Lung (tissue), 12 donors: ENCODE data around the gene DLX5. TPM values are rescaled to one million over a fixed set of nuclear protein-coding genes. Genes with fewer than 3 reads are reported as not detected.

ENCODE experiments used
- ATAC-seq: fragments of 200-7000 bp; cut with Tn5 transposase; one replicate; pipeline ENCODE4 v1.9.1; 2020; ENCODE audit warnings: moderate number of reproducible peaks; ENCODE audit not compliant: insufficient read depth, low FRiP score
- DNase-seq, 3 donors: peaks; one replicate each; pipeline ENCODE4 v3.0.0-alpha.2; 2013 to 2017
- H3K27ac ChIP-seq, 2 donors: one replicate each; pipeline ENCODE4 v1.5.1; 2013; ENCODE audit warnings: mild to moderate bottlenecking in 2 of 2, moderate library complexity in 2 of 2, control low read depth in 1 of 2, inconsistent platforms in 1 of 2, low read depth in 1 of 2, low read length in 1 of 2
- H3K27me3 ChIP-seq, 3 donors: one replicate each; pipeline ENCODE4 v1.5.1; 2013; ENCODE audit warnings: low read length in 2 of 3; ENCODE audit not compliant: control insufficient read depth in 3 of 3, insufficient read depth in 3 of 3
- H3K36me3 ChIP-seq, 4 donors: one replicate each; pipeline ENCODE4 v1.5.1; 2013; ENCODE audit warnings: low read length in 4 of 4, mild to moderate bottlenecking in 1 of 4, moderate library complexity in 1 of 4; ENCODE audit not compliant: control insufficient read depth in 4 of 4, insufficient read depth in 4 of 4
- H3K4me1 ChIP-seq, 5 donors: one replicate each; pipeline ENCODE4 v1.5.1; 2013; ENCODE audit warnings: low read length in 5 of 5, mild to moderate bottlenecking in 2 of 5, moderate library complexity in 1 of 5; ENCODE audit not compliant: control insufficient read depth in 5 of 5, insufficient read depth in 5 of 5
- H3K4me3 ChIP-seq: one replicate; pipeline ENCODE4 v1.5.1; 2013; ENCODE audit warnings: mild to moderate bottlenecking, control low read depth, moderate library complexity
- H3K9ac ChIP-seq, 2 donors: one replicate each; pipeline ENCODE4 v1.5.1; 2013; ENCODE audit warnings: low read length in 2 of 2, control low read depth in 1 of 2; ENCODE audit not compliant: insufficient read depth in 1 of 2
- H3K9me3 ChIP-seq, 4 donors: one replicate each; pipeline ENCODE4 v1.5.1; 2013; ENCODE audit warnings: low read length in 3 of 4, mild to moderate bottlenecking in 1 of 4, moderate library complexity in 1 of 4; ENCODE audit not compliant: control insufficient read depth in 4 of 4, insufficient read depth in 3 of 4
- WGBS, 2 donors: extraction: QIAGEN DNeasy Blood & Tissue Kit; methylation state at CpG; one replicate each; pipeline ENCODE4 v1.1.7; 2013; 5-methylcytosine and 5-hydroxymethylcytosine counted together
- polyA plus RNA-seq, 2 donors: library from polyadenylated mRNA; stranded (reverse); fragments of 200-250 nt; gene quantifications; one replicate each; pipeline ENCODE4 v1.2.1, GENCODE V29; 2013
- total RNA-seq, 2 donors: library from RNA; depleted of rRNA in 1 of 2; stranded (reverse); fragments of >200 nt in 1 of 2; gene quantifications; one replicate each; pipeline ENCODE4 v1.2.1, GENCODE V29; 2014 to 2021
- TF ChIP-seq, protein P1 (sequence below): IDR thresholded peaks from 2 replicates; pipeline ENCODE4 v1.5.1; 2012; ENCODE audit warnings: mild to moderate bottlenecking; ENCODE audit errors: control extremely low read depth, extremely low read depth
- donor health status: control.
- donor health status: control.
- donor health status: Bipolar disorder and iron deficiency.
- donor health status: healthy.
- donor health status: DM: yes; HTN: yes; CAD: no.

The DLX5 gene
- total and polyA plus RNA-seq, 4 donors, result 0.18 to 1.1 (median 0.22) TPM; not detected in 1

GRCh38 chr7:96996111-96996957 lies 28.3 kb downstream of the DLX5 start:
- Histone ChIP-seq H3K9ac (no peak overlapping the region), H3K36me3 (no peaks in the 10 kb centered on the region), H3K4me1 (peaks cover 0 to 4% (median 0%) of the 10 kb centered on the region in 5 donors), H3K27ac (no peak overlapping the region), H3K9me3 (peaks cover 0 to 23% (median 0%) of the 10 kb centered on the region in 4 donors), H3K4me3 (no peak overlapping the region), H3K27me3 (peaks cover 32 to 100% (median 93%) of the 10 kb centered on the region in 3 donors)
- 4% methylated on average over 32 of the region's 32 CpGs for WGBS, 2 donors
- TF ChIP-seq, protein P1, sequence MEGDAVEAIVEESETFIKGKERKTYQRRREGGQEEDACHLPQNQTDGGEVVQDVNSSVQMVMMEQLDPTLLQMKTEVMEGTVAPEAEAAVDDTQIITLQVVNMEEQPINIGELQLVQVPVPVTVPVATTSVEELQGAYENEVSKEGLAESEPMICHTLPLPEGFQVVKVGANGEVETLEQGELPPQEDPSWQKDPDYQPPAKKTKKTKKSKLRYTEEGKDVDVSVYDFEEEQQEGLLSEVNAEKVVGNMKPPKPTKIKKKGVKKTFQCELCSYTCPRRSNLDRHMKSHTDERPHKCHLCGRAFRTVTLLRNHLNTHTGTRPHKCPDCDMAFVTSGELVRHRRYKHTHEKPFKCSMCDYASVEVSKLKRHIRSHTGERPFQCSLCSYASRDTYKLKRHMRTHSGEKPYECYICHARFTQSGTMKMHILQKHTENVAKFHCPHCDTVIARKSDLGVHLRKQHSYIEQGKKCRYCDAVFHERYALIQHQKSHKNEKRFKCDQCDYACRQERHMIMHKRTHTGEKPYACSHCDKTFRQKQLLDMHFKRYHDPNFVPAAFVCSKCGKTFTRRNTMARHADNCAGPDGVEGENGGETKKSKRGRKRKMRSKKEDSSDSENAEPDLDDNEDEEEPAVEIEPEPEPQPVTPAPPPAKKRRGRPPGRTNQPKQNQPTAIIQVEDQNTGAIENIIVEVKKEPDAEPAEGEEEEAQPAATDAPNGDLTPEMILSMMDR, result no peak
- DNase-seq, result peak in 1 of 3 donors; percentile 11
- no peak for ATAC-seq

DNA sequence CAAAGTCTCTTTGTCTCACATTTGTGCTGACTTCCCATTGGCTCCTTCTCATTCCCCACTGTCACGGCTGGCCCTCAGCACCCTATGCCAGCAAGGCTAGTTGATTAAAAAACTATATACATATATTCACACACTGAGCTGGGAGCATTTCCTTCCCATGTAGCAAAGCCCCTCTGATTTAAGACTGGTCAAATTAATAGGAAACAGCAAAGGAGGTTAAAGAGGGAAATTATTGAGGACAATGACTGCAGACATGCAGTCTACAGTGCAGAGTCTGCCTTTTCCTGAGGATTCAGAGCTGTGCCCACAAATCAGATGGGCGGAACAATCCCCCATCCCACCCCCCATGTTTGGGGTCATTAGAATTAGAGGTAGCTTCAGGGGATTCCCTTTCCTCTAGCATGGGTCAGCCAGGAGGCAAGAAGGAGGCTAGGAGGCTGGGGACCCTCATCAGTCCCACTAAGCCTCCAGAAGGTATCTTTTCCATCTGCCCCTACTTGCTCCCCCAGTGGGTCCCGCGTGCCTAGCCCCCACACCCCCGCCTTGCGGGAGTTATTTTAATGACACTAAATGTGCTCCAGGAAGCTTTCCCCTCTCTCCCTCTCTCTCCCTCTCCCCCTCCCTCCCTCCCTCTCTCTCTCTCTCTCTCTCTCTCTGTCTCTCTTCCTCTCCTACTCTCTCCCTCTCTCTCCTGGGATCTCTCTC lies 29.1 kb downstream of the DLX5 start:
- Histone ChIP-seq H3K4me3 (no peak overlapping the region), H3K27me3 (peaks cover 26 to 100% (median 93%) of the 10 kb centered on the region in 3 donors)
- TF ChIP-seq, protein P1, result no peak

GRCh38 chr7:96993980-96994379 lies 30.7 kb downstream of the DLX5 start:
- Histone ChIP-seq H3K9ac (no peak overlapping the region), H3K9me3 (peaks cover 0 to 26% (median 0%) of the 10 kb centered on the region in 4 donors), H3K36me3 (no peaks in the 10 kb centered on the region), H3K4me3 (no peak overlapping the region), H3K4me1 (peaks cover 0 to 4% (median 0%) of the 10 kb centered on the region in 5 donors), H3K27me3 (peaks cover 23 to 100% (median 93%) of the 10 kb centered on the region in 3 donors), H3K27ac (no peak overlapping the region)
- ATAC-seq (no peak), DNase-seq (no peak)
- 30 to 31% methylated on average over 1 of the region's 1 CpG for WGBS, 2 donors
- TF ChIP-seq, protein P1, result no peak

More for the DNA sequence above, 29.1 kb downstream of the DLX5 start:
- Histone ChIP-seq H3K9ac (no peak overlapping the region), H3K36me3 (no peaks in the 10 kb centered on the region), H3K4me1 (peaks cover 0 to 4% (median 0%) of the 10 kb centered on the region in 5 donors), H3K9me3 (peaks cover 0 to 23% (median 0%) of the 10 kb centered on the region in 4 donors), H3K27ac (no peak overlapping the region)
- WGBS, 2 donors, result 5 to 8% methylated on average over 6 of the region's 6 CpGs
- ATAC-seq (no peak), DNase-seq (no peak)
